NCI-H2227 (cell line): ENCODE data around the gene SRGAP1.
"Not testable (repeated sequence)": the region's sequence is repeated elsewhere in the genome, so short reads cannot be mapped to it uniquely, and the experiment has no call there.

Experiments
- DNase-seq: peaks from one replicate; lab custom pipeline; 2025; ENCODE audit not compliant: unreplicated experiment; lab: John Stamatoyannopoulos, UW

SRGAP1 gene

GRCh38 chr12:64147875-64148274, 303.4 kb downstream of the SRGAP1 start:
- DNase-seq, result no peak

DNA sequence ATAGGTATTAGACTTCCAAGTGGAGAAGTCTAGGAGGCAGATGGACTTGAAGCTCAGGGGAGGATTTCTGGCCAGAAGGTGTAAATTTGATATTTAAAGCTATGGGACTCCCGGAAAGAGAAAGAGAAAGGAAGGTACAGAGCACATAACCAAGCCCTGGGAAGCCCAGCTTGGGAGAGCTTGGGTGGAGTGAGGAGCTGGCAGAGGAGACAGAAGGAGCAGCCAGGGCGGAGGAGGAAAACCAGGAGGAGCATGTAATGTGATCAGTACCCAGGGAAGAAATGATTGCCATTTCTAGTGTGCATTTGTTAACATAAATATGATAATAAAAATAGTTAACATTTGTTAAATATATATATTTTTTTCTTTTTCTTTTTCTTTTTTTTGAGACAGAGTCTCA, 310.2 kb downstream of the SRGAP1 start:
- no peak for DNase-seq

DNA sequence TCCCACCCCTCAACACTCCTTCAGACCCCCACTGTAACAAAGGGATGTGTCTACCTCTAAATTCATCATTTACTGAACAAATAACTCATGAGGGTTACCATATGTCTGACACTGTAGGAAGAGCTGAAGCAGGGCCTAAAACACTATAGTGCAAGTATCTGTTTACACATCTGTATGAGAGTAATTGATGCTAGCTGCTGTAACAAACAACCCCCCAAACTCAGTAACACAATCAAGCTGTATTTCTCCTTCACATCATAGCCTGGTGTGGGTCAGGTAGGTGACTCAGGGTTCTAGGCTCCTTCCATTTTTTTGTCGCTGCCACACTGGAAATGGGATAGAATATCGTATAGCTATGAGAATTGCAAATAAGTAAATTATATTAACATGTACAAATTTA, 312.6 kb downstream of the SRGAP1 start:
- DNase-seq, result no peak

GRCh38 chr12:64160021-64160710, 315.7 kb downstream of the SRGAP1 start:
- no peak for DNase-seq

- DNase-seq, result no peak
Observed at GRCh38 chr12:64160711-64161060, 316.2 kb downstream of the SRGAP1 start.

- not testable (repeated sequence) for DNase-seq
Observed at GRCh38 chr12:64166606-64167005, 322.1 kb downstream of the SRGAP1 start.

GRCh38 chr12:64167041-64167440, 322.5 kb downstream of the SRGAP1 start:
- not testable (repeated sequence) for DNase-seq

DNA sequence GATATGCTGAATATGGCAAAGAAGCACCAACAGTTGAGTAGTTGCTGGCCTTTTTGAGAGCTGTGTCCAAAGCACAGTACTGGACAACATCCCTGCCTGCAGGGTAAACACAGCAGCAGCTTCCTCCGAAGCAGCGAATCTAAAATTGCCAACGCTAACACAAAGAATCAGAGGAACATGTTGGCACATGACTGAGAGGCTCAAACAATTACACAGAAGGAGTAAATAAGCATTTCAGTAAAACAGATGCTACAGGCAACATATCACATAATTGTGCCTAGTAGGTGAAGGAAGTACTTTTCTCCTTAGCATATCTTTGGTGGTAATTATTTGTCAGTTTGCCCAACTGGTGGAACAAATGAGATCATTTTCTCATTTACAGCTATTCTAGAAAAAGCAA, 325.5 kb downstream of the SRGAP1 start:
- peak; percentile 23 for DNase-seq

DNA sequence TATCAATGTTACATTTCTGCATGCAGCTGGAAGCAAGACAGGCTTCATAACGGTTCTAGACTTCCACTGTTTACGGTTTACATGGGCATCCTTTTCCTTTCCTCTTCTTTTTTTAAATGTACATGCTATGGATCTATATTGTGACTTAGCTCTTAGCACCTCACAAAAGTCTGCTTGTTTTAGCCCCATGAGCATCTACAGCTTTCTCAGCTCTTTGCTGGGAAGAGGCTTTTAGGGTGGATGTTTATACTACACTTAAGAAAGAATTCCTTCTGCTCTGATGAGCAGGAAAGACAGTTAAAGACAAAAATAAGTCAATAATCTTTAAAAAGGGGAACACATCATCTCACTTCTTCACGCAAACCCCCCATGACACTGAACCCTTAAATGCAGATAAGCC, 326.2 kb downstream of the SRGAP1 start:
- no peak for DNase-seq

DNA sequence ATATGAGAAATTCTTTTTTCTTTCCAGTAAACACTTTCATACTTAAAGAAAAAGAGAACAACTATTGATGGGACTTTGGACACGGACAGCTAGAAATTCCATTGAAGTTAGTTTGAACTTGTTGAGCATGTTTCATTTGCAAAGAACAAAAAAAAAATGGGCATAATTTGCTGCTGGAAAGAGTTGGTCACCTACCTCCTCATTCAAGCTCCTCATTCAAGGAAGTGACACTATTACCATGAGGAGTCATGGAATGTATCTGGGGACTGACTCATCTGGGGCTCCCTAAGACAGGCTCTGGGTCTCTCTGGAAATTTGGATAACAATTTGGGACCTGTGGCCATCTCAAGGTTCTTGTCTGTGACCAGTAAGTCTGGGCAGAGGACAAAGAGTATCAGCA, 327.2 kb downstream of the SRGAP1 start:
- DNase-seq, result no peak

- no peak for DNase-seq
Observed at GRCh38 chr12:64172143-64172970, 327.9 kb downstream of the SRGAP1 start.

GRCh38 chr12:64173456-64173855, 329.0 kb downstream of the SRGAP1 start:
- DNase-seq, result no peak

DNA sequence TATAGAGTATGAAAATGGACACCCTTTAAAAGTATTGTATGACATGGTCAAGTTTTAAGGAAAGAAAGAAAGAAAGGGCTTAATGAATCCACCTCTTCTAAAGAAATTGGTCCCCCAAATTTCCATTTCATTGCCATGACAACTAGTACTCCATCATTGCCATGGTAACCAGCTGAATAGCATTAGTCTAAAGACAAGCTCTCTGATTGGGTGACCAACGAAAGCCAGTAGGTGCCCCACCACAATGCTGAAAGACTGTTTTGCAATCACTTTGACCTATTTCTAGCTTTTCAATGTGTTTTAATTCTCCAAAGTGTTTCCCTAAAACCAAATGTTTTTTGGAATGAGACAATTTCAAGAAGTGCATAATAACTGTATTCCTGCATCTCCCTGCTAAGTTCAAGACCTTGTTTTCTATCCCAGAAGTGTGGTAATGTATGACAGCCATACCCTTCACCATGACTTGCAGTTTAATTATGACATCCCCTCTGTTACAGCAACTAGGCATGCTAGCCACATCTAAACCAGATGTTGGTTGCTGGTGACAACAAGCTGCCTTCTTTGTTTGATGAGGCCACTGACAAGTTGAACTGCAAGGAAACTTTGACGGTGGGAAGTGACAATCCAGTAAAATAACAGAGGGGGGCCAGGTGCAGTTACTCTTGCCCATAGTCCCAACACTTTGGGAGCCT, 330.9 kb downstream of the SRGAP1 start:
- DNase-seq, result peak; percentile 23

DNA sequence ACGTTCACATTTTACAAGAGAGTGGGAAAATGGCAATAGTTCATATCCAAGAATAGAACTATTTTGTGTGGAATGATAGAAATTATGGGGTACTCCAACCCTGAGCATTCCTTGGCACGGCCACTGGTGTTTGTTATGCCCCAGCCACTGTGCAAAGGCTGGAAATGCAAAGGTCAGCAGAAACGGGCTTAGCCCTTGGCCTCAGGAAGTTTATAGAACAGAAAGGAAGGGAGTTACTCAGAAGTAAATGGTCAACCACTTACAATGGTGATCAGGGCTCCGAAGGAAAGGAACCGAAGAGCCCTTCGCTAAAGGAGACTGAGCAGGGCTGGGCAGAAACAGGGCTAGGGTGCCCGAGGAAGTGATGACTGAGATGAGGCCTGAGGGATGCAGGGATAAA, 332.5 kb downstream of the SRGAP1 start:
- no peak for DNase-seq

DNA sequence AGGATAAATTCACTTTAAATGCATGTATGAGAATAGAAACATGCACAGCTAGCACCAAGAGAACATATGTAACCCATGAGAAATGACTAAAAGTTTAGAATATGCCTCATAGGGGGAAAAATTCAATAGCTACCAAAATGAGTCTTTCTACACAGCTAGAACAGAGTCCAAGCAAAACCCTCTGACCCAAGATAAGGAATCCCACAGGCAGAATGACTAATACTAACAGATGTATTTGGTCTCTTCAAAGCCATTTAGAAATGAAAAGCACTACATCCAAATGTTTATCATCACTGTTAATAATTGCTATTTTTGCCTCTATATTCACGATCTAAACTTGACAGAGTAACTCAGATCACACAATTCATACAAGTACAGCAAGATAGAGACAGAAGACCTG, 333.6 kb downstream of the SRGAP1 start:
- DNase-seq, result no peak

DNA sequence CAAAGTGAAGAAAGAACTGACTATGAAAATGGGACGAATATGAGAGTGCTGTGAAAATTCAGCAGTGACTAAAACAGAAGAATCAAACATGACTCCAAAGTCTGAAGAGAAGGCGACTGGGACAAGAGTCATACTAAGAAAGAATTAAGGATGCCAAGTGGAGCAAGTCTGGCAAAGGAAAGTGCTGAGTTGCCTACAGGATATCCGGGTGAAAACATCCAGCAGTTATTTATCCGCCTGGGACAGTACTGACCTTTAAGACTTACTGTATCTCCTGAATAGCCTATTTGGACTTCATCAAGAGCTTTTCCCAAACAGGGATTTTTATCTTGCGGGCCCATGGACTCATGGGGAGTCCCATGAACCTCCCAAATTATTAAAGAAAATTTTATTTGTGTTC, 336.5 kb downstream of the SRGAP1 start:
- no peak for DNase-seq

- peak; percentile 51 for DNase-seq
Observed at GRCh38 chr12:64181430-64182291, 337.2 kb downstream of the SRGAP1 start.

DNA sequence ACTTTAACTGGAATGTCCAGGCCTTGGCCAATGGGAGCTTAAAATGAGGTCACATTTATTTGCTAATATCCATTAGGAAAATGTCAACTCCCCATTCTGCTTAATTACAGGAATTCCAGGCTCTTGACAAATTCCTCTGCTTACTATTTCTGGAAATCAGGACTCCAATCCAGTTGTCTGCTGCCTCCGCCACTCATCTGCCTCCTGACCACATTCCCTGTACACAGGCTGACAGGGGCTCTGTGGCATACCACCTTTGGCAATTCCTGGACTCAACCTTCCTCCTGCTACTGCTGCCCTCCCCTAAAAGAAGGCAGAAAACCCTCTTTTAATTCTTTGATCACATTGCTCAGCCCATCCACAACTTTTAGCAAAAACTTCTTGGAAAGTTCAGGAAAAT, 339.7 kb downstream of the SRGAP1 start:
- DNase-seq, result no peak

GRCh38 chr12:64186789-64187188, 342.3 kb downstream of the SRGAP1 start:
- DNase-seq, result no peak

DNA sequence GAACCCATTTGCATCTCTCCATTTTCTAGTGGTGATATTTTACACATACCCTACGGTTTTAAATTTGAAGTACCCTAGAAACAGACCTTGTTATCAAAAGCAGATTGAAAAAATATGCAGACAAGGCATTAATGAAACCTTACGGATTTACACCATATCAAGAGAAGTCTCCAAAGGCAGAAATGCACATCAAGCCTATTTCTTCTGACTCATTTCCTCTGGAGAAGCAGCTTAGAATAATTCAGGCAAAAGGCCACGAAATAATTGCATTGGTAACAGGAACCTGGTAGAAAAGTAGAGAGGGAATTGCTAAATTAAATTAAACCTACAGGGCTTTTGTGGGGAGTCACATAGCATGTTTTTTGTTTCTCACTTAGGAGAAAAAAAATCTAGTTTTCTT, 342.9 kb downstream of the SRGAP1 start:
- no peak for DNase-seq

- no peak for DNase-seq
Observed at GRCh38 chr12:64187794-64188193, 343.3 kb downstream of the SRGAP1 start.
